HG02623 (cell line): ENCODE results near the gene EGLN1.

ENCODE experiments used
- ATAC-seq: cut with Tn5 transposase; IDR thresholded peaks from one replicate; pipeline ENCODE4 v1.9.1; 2021; ENCODE audit warnings: moderate library complexity; ENCODE audit not compliant: unreplicated experiment

Gene EGLN1

DNA sequence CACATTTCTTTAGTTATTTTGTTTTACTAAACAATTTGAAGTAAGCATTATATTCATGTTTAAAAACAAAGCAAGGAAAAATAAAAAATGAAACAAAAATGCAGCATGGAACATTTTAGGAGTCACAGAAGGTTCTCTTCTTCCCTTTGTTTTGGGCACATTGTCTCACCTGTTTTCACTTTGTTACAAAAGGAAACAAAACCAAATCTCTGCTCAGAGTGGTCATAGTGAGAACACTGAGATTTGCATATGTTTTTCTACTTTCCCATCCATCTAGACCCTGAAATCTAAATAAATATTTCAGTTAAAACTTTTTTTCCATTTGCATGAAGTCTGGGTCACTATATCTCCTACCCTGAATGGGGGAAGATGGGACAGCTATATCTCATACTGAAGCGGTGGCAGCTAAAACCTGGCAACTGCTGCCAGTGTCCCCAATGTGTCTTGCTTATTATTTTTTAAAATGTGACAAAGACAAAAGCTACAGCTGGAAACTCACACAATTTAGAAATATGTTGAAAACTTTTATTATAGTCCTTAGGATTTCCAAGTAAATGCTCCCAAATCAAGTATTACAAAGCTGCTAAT lies 87.9 kb downstream of the EGLN1 start:
- ATAC-seq = no peak

- no peak for ATAC-seq
These were observed 89.3 kb downstream of the EGLN1 start for GRCh38 chr1:231332761-231333160.

- no peak for ATAC-seq
These were observed 92.6 kb downstream of the EGLN1 start for GRCh38 chr1:231329483-231329882.

DNA sequence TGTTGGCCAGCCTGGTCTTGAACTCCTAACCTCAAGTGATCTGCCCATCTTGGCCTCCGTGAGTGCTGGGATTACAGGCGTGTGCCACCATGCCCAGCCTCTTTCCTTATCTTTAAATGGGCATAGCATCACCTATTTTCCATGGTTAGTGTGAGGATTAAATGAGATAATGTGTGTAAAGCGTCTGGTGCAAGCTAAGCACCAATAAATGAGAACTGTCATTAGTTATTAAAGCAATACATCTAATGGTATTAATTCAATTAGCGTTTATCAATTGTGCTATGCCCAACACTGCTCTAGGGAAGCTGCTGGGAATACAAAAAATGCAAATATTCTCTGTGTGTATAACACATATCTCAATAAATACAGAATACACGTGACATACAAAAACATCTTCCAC lies 94.5 kb downstream of the EGLN1 start:
- no peak for ATAC-seq

- no peak for ATAC-seq
These were observed 95.8 kb downstream of the EGLN1 start for GRCh38 chr1:231326248-231326647.

DNA sequence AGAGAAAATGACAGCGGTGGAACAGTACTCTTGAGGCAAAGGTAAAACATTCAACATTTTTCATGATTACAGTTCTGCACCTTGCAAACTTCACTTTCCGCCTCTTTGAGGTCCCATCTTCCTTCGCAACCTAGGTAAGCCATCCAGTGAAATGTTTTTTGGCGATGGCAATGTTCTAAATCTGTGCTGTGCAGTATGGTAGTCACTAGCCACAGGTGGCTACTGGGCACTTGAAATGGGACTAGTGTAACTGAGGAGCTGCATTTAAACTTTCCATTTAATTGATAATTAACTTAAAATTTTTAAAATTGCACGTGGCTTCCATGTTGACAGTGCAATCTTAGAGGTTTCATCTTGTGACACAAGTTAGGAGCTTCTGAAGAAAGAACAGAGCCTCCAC lies 97.4 kb downstream of the EGLN1 start:
- no peak for ATAC-seq

DNA sequence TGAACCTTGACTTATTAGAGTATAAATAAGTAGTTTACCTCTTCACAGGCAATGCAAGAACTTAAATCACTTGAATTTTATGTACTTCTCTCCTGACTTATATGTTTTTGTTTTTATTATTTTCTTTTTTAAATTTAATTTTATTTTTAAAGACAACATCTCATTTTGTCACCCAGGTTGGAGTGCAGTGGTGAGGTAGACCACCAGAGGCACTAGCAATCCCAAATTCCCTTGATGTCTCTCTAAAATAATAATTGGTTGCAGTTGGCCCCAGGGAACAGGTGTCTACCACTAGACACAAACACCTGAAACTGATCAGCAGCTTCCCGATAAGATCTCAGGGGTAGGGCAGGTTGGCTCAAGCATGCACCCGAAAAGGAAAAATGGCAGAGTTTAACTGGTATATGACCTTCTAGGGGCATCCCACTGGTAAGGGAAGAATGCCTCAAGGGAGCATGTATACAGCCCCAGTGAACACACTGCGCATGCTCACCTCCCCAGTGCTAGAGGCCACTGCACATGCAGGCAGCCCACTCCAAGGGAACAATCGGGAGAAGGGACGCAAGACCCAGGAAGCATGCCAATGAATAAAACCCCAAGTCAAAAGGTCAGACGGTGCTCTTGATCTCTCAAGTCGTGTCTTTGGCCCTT lies 99.1 kb downstream of the EGLN1 start:
- ATAC-seq = no peak

GRCh38 chr1:231319080-231319479 lies 103.0 kb downstream of the EGLN1 start:
- ATAC-seq = no peak

DNA sequence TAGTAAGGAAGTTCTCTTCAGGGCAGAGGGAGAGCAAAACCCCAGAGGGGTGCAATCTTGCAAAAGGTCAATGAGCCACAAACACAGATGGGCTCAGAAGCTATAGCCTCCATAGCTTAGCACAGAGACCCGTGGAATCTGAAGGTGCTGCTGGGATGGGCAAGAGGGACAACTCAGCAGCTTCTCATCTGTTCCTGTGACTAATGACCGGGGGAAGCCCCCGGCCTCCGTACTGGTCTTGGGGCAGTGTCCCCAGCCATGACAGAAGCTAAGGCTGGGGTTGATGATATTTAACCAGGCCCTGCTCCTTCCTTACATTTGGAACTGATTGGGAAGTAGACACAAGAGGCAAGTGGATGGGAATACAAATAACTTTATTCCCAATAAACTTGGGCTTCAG lies 103.5 kb downstream of the EGLN1 start:
- no peak for ATAC-seq

DNA sequence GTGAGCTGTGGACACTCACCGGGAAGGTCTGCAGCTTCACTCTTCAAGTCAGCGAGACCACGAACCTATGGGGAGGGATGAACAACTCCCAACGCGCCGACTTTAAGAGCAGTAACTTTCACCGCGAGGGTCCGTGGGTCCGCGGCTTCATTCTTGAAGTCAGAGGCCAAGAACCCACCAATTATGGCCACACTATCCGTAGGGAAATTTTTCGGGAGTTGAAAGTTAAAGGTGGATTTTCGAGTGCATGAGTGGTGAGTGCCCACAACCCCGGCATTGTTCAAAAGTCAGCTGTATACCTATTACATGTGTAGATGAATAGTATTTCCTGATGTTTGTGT lies 104.1 kb downstream of the EGLN1 start:
- ATAC-seq = no peak

GRCh38 chr1:231317306-231318014 lies 104.6 kb downstream of the EGLN1 start:
- no peak for ATAC-seq

GRCh38 chr1:231315887-231316286 lies 106.2 kb downstream of the EGLN1 start:
- no peak for ATAC-seq
